K562 (cell line): ENCODE measurements around the gene NCOA3. TPM values are rescaled to one million over a fixed set of nuclear protein-coding genes. Genes with fewer than 3 reads are reported as not detected.

Source experiments
- ATAC-seq: fragments of 200-7000 bp; cut with Tn5 transposase; 3 replicates; pipeline ENCODE4 v1.9.1; 2020; ENCODE audit warnings: moderate library complexity
- BruUV-seq: library from RNA; stranded (reverse); fragments of 400-500 nt; replicated peaks from 2 replicates; lab custom pipeline; 2021; lab: Mats Ljungman, UMichigan
- CTCF ChIA-PET: fragments of 300-600 bp; formaldehyde crosslinking; extraction: SDS; loops from one replicate; lab custom pipeline; 2021; ENCODE audit warnings: low intra/inter-chr PET ratio; lab: Yijun Ruan, JAX
- POLR2A ChIA-PET: fragments of 300-600, 350-650 bp; sonication (Branson Sonifier 250); formaldehyde crosslinking; extraction: SDS; loops from one replicate; lab custom pipeline; 2021; ENCODE audit warnings: antibody characterized with exemption, inconsistent platforms; lab: Yijun Ruan, JAX
- DNase-seq, 4 experiments: peaks; one replicate each; pipeline versions ENCODE4 v3.0.0 to v3.0.0-alpha.2; 2011 to 2018; ENCODE audit warnings: low spot score in 3 of 4, mixed read lengths in 3 of 4; ENCODE audit errors: extremely low read depth in 1 of 4
- FAIRE-seq: peaks from 2 replicates; lab custom pipeline; 2011; peaks lifted over from hg19 to GRCh38; lab: Jason Lieb, UNC
- H2AFZ ChIP-seq: 2 replicates; pipeline ENCODE4 v1.6.0; 2011; ENCODE audit warnings: low read depth, low read length, control low read depth, inconsistent platforms
- H3K27ac ChIP-seq: fragments of 200-600 bp; 3 replicates; pipeline ENCODE4 v1.8.0; 2011; ENCODE audit warnings: low read depth, mild to moderate bottlenecking, control low read depth, inconsistent platforms, low read length, moderate library complexity, mixed read lengths; ENCODE audit errors: extremely low read depth
- H3K27me3 ChIP-seq, 2 experiments: fragments of 300-600 bp in 1 of 2; 2 replicates in 1 of 2; 3 replicates in 1 of 2; pipeline versions ENCODE4 v1.6.0 to v1.8.0; 2011; ENCODE audit warnings: inconsistent platforms in 2 of 2, low read length in 2 of 2, mild to moderate bottlenecking in 1 of 2, mixed read lengths in 1 of 2, moderate library complexity in 1 of 2; ENCODE audit not compliant: control insufficient read depth in 2 of 2, insufficient read depth in 2 of 2
- H3K36me3 ChIP-seq: fragments of 300-600 bp; 3 replicates; pipeline ENCODE4 v1.8.0; 2011; ENCODE audit warnings: mild to moderate bottlenecking, low read length, inconsistent platforms; ENCODE audit not compliant: control insufficient read depth, insufficient read depth
- H3K4me1 ChIP-seq, 2 experiments: fragments of 200-600 bp in 1 of 2; replicated peaks in 1 of 2; 2 replicates in 1 of 2; 3 replicates in 1 of 2; pipeline versions ENCODE4 v1.5.1 to v1.8.0; 2011; ENCODE audit warnings: inconsistent platforms in 2 of 2, low read length in 2 of 2, mild to moderate bottlenecking in 1 of 2, mixed read lengths in 1 of 2, moderate library complexity in 1 of 2; ENCODE audit not compliant: control insufficient read depth in 2 of 2, insufficient read depth in 2 of 2
- H3K4me2 ChIP-seq: 2 replicates; pipeline ENCODE4 v1.6.1; 2011; ENCODE audit warnings: low read length, control low read depth, inconsistent platforms, mixed read lengths; ENCODE audit not compliant: insufficient read depth
- H3K4me3 ChIP-seq: fragments of 200-600 bp; sonication (generic), shearing (Covaris generic); 2 replicates; pipeline ENCODE4 v1.5.1; 2016; ENCODE audit warnings: control low read depth, inconsistent platforms
- H3K79me2 ChIP-seq: fragments of 200-600 bp; 3 replicates; pipeline ENCODE4 v1.8.0; 2011; ENCODE audit warnings: low read length, inconsistent platforms; ENCODE audit not compliant: control insufficient read depth, insufficient read depth
- H3K9ac ChIP-seq, 2 experiments: 2 replicates each; pipeline versions ENCODE4 v1.6.0 to v1.6.1; 2011; ENCODE audit warnings: low read depth in 2 of 2, low read length in 2 of 2, control low read depth in 1 of 2, inconsistent platforms in 1 of 2, mild to moderate bottlenecking in 1 of 2, mixed read lengths in 1 of 2; ENCODE audit not compliant: insufficient read depth in 1 of 2
- H3K9me1 ChIP-seq: one replicate; pipeline ENCODE4 v1.6.0; 2011; ENCODE audit warnings: inconsistent platforms, mild to moderate bottlenecking, low read length, moderate library complexity; ENCODE audit not compliant: control insufficient read depth, insufficient read depth
- H3K9me3 ChIP-seq: replicated peaks from 2 replicates; pipeline ENCODE4 v1.5.1; 2011; ENCODE audit warnings: low read depth, low read length, inconsistent platforms; ENCODE audit not compliant: control insufficient read depth, insufficient read depth
- H4K20me1 ChIP-seq: replicated peaks from 2 replicates; pipeline ENCODE4 v1.6.1; 2011; ENCODE audit warnings: low read length, inconsistent platforms, mixed read lengths; ENCODE audit not compliant: control insufficient read depth, insufficient read depth
- BRF2 ChIP-seq: IDR thresholded peaks from 3 replicates; pipeline ENCODE4 v1.6.1; 2011; ENCODE audit warnings: borderline replicate concordance, mild to moderate bottlenecking; ENCODE audit not compliant: insufficient read length, insufficient read depth
- CEBPB ChIP-seq: fragments of 450-650 bp; IDR thresholded peaks from 2 replicates; pipeline ENCODE4 v1.6.1; 2016; ENCODE audit warnings: missing genetic modification characterization, missing compliant biosample characterization
- CSDE1 ChIP-seq, 2 experiments: fragments of 450-650 bp; IDR thresholded peaks; 2 replicates each; pipeline ENCODE4 v1.6.1; 2016; ENCODE audit warnings: mild to moderate bottlenecking in 1 of 2
- DLX4 ChIP-seq: fragments of 250-450 bp; sonication (Bioruptor Pico); IDR thresholded peaks from 2 replicates; pipeline ENCODE4 v1.6.1; 2021; ENCODE audit warnings: mild to moderate bottlenecking
- GTF2A2 ChIP-seq: IDR thresholded peaks from 2 replicates; pipeline ENCODE4 v1.6.1; 2016; ENCODE audit warnings: mild to moderate bottlenecking, missing genetic modification characterization, missing compliant biosample characterization
- NR1H2 ChIP-seq: sonication (generic); formaldehyde crosslinking; IDR thresholded peaks from 2 replicates; pipeline ENCODE4 v1.4.0; 2020; ENCODE audit warnings: mild to moderate bottlenecking, missing genetic modification reagents
- TFE3 ChIP-seq: fragments of 450-650 bp; formaldehyde crosslinking; IDR thresholded peaks from 2 replicates; pipeline ENCODE4 v1.4.0; 2020; ENCODE audit warnings: mild to moderate bottlenecking, mixed read lengths
- ZFP36 ChIP-seq: fragments of 150-350 bp; IDR thresholded peaks from 2 replicates; pipeline ENCODE4 v1.6.1; 2018; ENCODE audit warnings: low read length, low read depth; ENCODE audit not compliant: partially characterized antibody
- ZNF384 ChIP-seq: IDR thresholded peaks from 2 replicates; pipeline ENCODE4 v1.6.1; 2012; ENCODE audit warnings: low read depth, low read length, improper control_type of control experiment
- ZNF655 ChIP-seq: fragments of 250-450 bp; sonication (Bioruptor Pico); IDR thresholded peaks from 2 replicates; pipeline ENCODE4 v1.5.0; 2021
- whole genome bisulfite sequencing: fragments of 100-300 bp; shearing (Covaris generic); methylation state at CpG from one replicate; pipeline ENCODE4 v1.1.6; 2016; ENCODE audit warnings: low coverage, mixed read lengths; ENCODE audit not compliant: insufficient coverage; ENCODE audit errors: missing lambda C conversion rate; 5-methylcytosine and 5-hydroxymethylcytosine counted together
- in situ Hi-C: fragments of 300-500 bp; cut with MboI; formaldehyde crosslinking; loops from 4 replicates; pipeline ENCODE4 v1.15.0; 2018; ENCODE audit warnings: inconsistent platforms, mixed read lengths
- intact Hi-C: fragments of 100-400 bp; cut with micrococcal nuclease; formaldehyde crosslinking; loops from 2 replicates; pipeline ENCODE4 v1.14.2; 2022
- polyA plus RNA-seq, 8 experiments: library from polyadenylated mRNA; depleted of rRNA in 4 of 8; stranded (reverse) in 5 of 8; unstranded in 3 of 8; fragments of >200 nt; fragmentation: Nextera tagmentation in 2 of 8; fragmentation: Illumina TruSeq in 1 of 8; extraction: Ambion mirVana in 2 of 8; extraction: Trizol in 1 of 8; gene quantifications; 2 replicates each; pipeline versions ENCODE4 v1.2.1 to v1.2.3, GENCODE V29; 2011 to 2014; ENCODE audit warnings: inconsistent platforms in 1 of 8, missing spikeins in 1 of 8
- total RNA-seq, 7 experiments: library from RNA; depleted of rRNA in 6 of 7; stranded (reverse); fragments of >200 nt in 6 of 7; fragmentation: Illumina TruSeq in 2 of 7; extraction: Trizol in 2 of 7; gene quantifications; 2 replicates each; pipeline versions ENCODE4 v1.2.1 to v1.2.3, GENCODE V29; 2011 to 2021; ENCODE audit warnings: low replicate concordance in 1 of 7

NCOA3 gene
- total and polyA plus RNA-seq, 9 of the 15 experiments (the other 6 are each of a cell fraction or from before 2014, with no cell fraction given): 3.2 to 24.3 (median 14.4) TPM

- WGBS: 2% methylated on average over 7 of the region's 7 CpGs
- Histone ChIP-seq H3K27me3 (peaks cover 33 to 74% of the 10 kb centered on the region in 2 experiments), H3K4me3 (no peak overlapping the region), H2AFZ (no peak overlapping the region), H3K27ac (no peak overlapping the region), H3K4me2 (no peak overlapping the region), H3K36me3 (no peaks in the 10 kb centered on the region), H3K9me3 (no peaks in the 10 kb centered on the region), H3K79me2 (no peaks in the 10 kb centered on the region), H3K4me1 (no peaks in the 10 kb centered on the region), H3K9me1 (no peaks in the 10 kb centered on the region), H3K9ac (no peak overlapping the region), H4K20me1 (peaks cover 3% of the 10 kb centered on the region; the same call in 1 of the 2 replicates)
- FAIRE-seq (no peak), ATAC-seq (no peak), DNase-seq (no peak)
- BruUV-seq: no TSS peak
- intact Hi-C loops (no loop called here), in situ Hi-C loops (no loop called here)
- CTCF ChIA-PET: no interaction called here
- TF ChIP-seq NR1H2 (no peak), ZNF384 (peak; percentile 49), GTF2A2 (tag) (no peak), CSDE1 (IDR thresholded peaks at IDR 0.05) (no peak), TFE3 (CRISPR knock-in tag) (peak; percentile 60), ZFP36 (peak; percentile 35), DLX4 (CRISPR knock-in tag) (no peak), BRF2 (no peak), ZNF655 (no peak), CEBPB (tag) (no peak)
- POLR2A ChIA-PET: no interaction called here
These were observed 198.6 kb downstream of the NCOA3 start for GRCh38 chr20:47700327-47700726.
